Uterus (tissue), 4 donors: Measurements from ENCODE around the gene SLC25A34. TPM values are rescaled to one million over a fixed set of nuclear protein-coding genes. Genes with fewer than 3 reads are reported as not detected.

Experiments
- DNase-seq, 2 donors: peaks; one replicate each; pipeline ENCODE4 v3.0.0-alpha.2; 2019 to 2020
- H3K27ac ChIP-seq, 2 donors: fragments of 200-600 bp; sonication (generic); 1 replicate in 1 of 2; 2 replicates in 1 of 2; pipeline ENCODE4 v1.5.1; 2016 to 2018
- H3K27me3 ChIP-seq, 2 donors: fragments of 200-600 bp; sonication (generic); one replicate each; pipeline ENCODE4 v1.5.1; 2018 to 2019; ENCODE audit warnings: control low read depth in 1 of 2
- H3K36me3 ChIP-seq, 2 donors: fragments of 200-600 bp; sonication (generic); one replicate each; pipeline ENCODE4 v1.5.1; 2019; ENCODE audit warnings: control low read depth in 1 of 2
- H3K4me1 ChIP-seq, 2 donors: fragments of 200-600 bp; sonication (generic); one replicate each; pipeline ENCODE4 v1.5.1; 2018 to 2019; ENCODE audit warnings: control low read depth in 1 of 2
- H3K4me3 ChIP-seq, 2 donors: fragments of 200-600 bp; sonication (generic); 1 replicate in 1 of 2; 2 replicates in 1 of 2; pipeline ENCODE4 v1.5.1; 2018 to 2019; ENCODE audit warnings: mild to moderate bottlenecking in 1 of 2
- H3K9me3 ChIP-seq, 2 donors: fragments of 200-600 bp; sonication (generic); one replicate each; pipeline ENCODE4 v1.5.1; 2019; ENCODE audit warnings: control low read depth in 1 of 2
- POLR2A ChIP-seq, 2 donors: fragments of 450-650 bp; IDR thresholded peaks; one replicate each; pipeline ENCODE4 v1.6.1; 2016; ENCODE audit warnings: antibody characterized with exemption in 2 of 2, mild to moderate bottlenecking in 1 of 2, moderate library complexity in 1 of 2
- intact Hi-C: fragments of 100-400 bp; cut with DNase I; formaldehyde crosslinking; loops from one replicate; pipeline ENCODE4 v1.15.1; 2023; ENCODE audit warnings: low total_unique reads
- total RNA-seq, 4 donors: library from RNA; depleted of rRNA in 3 of 4; stranded (reverse); fragments of >200 nt in 3 of 4; gene quantifications; one replicate each; pipeline versions ENCODE4 v1.1.0 to v1.2.4, GENCODE V29; 2014 to 2023
- TF ChIP-seq, protein P1 (sequence below), 4 experiments: fragments of 200-600 bp in 2 of 4; fragments of 450-650 bp in 2 of 4; sonication (generic) in 2 of 4; IDR thresholded peaks; one replicate each; pipeline ENCODE4 v1.5.1; 2016 to 2019; ENCODE audit warnings: antibody characterized with exemption in 4 of 4, mild to moderate bottlenecking in 2 of 4, moderate library complexity in 1 of 4
- donor health status: DM: yes; HTN: yes; CAD: no.

SLC25A34 gene
- total RNA-seq, 4 donors from 2014 or later, result 0.29 to 2.1 (median 1.6) TPM; not detected in 1

DNA sequence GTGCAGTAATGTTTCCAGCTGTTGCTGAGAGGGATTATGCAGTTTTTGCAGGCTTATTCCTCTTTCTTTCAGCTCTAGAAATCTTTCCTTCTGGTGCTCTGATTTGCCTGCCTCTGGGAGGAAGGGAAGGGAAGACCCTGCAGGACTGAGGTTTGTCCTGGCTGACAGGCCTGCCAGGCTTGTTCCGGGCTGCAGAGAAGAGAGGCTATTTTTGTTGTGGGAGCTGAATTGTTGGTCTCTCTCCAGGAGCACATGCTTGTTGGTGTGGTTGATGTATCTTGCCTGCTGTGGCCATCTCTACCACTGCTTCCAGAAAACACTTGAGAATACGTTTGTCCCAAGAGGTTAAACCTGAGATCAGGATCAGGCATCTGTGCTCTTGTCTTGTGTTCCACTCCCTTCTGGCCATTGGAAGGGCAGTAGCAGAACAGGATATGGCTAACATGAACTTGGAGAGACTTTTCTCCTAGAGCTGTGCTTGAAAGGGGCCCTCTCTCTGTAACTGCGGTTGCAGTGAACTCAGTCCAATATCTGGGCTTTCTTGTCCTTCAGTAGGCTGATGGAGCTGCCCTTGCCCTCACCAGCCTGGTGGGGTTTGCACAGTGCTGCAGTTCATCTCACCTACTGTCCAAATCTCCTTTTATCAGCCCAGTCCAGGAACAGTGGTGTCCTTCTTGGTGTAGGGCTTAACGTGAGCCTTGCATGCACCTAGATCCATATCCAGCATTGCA lies 21.5 kb upstream of the SLC25A34 start:
- Histone ChIP-seq H3K36me3 (no peaks in the 10 kb centered on the region), H3K27ac (peak overlapping the region; percentile 7 to 70), H3K9me3 (no peaks in the 10 kb centered on the region), H3K4me3 (no peak overlapping the region), H3K4me1 (peaks cover 0 to 4% of the 10 kb centered on the region in 2 donors), H3K27me3 (no peaks in the 10 kb centered on the region)
- TF ChIP-seq, protein P1, sequence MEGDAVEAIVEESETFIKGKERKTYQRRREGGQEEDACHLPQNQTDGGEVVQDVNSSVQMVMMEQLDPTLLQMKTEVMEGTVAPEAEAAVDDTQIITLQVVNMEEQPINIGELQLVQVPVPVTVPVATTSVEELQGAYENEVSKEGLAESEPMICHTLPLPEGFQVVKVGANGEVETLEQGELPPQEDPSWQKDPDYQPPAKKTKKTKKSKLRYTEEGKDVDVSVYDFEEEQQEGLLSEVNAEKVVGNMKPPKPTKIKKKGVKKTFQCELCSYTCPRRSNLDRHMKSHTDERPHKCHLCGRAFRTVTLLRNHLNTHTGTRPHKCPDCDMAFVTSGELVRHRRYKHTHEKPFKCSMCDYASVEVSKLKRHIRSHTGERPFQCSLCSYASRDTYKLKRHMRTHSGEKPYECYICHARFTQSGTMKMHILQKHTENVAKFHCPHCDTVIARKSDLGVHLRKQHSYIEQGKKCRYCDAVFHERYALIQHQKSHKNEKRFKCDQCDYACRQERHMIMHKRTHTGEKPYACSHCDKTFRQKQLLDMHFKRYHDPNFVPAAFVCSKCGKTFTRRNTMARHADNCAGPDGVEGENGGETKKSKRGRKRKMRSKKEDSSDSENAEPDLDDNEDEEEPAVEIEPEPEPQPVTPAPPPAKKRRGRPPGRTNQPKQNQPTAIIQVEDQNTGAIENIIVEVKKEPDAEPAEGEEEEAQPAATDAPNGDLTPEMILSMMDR (IDR thresholded peaks at IDR 0.05), result no peak
- no peak for TF ChIP-seq POLR2A (IDR thresholded peaks at IDR 0.05)
- intact Hi-C loops, result no loop called here
- DNase-seq, result peak in 1 of 2 donors; percentile 42

DNA sequence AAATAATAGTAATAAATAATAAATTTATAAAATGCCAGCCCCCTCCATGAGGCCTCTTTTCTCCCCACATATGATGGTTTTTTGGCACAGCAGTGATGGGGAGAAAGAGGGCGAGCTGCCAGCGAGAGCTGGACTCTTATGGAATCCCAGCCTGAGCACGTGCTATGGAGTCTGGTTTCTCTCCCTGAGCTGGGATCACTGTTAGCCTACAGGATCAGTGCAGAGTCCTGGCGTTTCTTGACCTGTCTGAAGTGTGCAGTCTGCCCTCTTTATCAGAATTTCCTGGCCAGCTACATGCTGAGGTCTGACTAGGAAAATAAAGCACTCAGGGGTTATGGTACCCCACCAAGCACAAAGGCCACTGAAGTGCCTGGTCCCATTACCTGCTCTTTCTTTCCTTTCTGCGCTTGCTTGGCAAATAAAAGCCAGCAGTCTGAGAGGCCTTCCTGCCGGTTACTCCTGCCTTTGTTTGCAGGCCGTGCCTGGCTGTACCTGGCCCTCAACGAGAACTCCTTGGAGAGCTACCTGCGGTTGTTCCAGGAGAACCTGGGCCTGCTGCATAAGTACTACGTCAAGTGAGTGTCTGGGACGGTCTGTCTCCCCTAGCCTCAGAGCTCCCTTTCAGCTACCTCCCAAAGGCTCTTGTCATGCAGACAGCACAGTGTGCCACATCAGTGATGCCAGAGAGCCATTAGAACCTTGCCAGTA lies 18.5 kb upstream of the SLC25A34 start:
- DNase-seq, result no peak
- TF ChIP-seq, protein P1 (IDR thresholded peaks at IDR 0.05), result no peak
- TF ChIP-seq POLR2A (IDR thresholded peaks at IDR 0.05), result no peak
- Histone ChIP-seq H3K36me3 (no peaks in the 10 kb centered on the region), H3K4me3 (no peak overlapping the region), H3K4me1 (peaks cover 0 to 4% of the 10 kb centered on the region in 2 donors), H3K27ac (peak overlapping the region in 1 of 2 donors; percentile 26), H3K9me3 (no peaks in the 10 kb centered on the region), H3K27me3 (no peaks in the 10 kb centered on the region)
- intact Hi-C loops, result no loop called here

DNA sequence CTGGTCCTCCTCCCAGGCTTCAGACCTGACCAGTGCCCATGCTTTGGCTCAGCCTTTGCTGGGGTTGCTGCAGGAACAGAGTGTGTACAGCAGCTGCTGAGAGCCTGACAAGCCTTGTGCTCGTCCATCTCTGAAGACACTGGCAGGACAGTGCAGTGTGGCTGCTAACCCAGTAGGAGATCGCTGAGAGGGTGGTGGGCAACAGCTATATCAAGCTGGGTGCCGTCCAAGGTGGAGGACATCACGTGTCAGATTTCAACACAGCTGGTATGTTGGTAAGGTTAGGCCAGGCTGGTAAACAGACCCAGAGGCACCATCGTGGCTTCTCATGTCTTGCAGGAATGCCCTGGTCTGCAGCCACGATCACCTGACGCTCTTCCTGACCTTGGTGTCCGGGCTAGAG lies 17.9 kb upstream of the SLC25A34 start:
- no peak for DNase-seq
- intact Hi-C loops, result no loop called here
- H3K27ac ChIP-seq, result peak overlapping the region in 1 of 2 donors; percentile 26
- no peaks in the 10 kb centered on the region for H3K36me3 ChIP-seq
- peaks cover 0 to 4% of the 10 kb centered on the region in 2 donors for H3K4me1 ChIP-seq
- no peaks in the 10 kb centered on the region for H3K27me3 ChIP-seq
- TF ChIP-seq, protein P1 (IDR thresholded peaks at IDR 0.05), result no peak
- no peak for TF ChIP-seq POLR2A (IDR thresholded peaks at IDR 0.05)
- no peak overlapping the region for H3K4me3 ChIP-seq
- no peaks in the 10 kb centered on the region for H3K9me3 ChIP-seq

DNA sequence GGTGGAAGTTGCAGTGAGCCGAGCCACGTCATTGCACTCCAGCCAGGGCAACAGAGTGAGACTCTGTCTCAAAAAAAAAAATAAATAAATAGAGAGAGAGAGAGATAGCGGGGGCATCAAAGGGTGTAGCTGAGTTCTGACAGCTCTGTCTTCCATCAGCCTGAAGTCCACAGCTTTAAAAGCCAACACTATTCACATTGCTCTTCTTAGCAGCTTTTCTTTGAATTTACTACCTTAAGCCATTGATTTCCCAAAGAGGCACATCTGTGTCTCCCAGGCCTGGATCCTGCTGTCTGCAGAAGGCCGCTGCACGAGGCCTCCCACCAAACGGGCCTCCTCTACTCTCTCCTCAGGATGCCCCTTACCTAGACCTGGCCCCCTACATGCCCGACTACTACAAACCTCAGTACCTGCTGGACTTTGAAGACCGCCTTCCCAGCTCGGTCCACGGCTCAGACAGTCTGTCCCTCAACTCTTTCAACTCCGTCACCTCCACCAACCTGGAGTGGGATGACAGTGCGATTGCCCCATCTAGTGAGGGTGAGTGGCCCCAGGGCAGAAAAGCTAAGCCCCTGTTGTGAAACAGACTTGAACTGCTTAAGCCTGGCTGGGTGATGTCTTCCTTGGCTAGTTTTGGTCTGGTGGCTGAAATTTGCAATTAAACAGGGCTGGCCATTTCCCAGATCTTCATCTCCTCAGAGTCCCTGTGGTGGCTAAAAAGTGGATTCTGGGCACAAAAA lies 16.5 kb upstream of the SLC25A34 start:
- Histone ChIP-seq H3K27ac (no peak overlapping the region), H3K27me3 (no peaks in the 10 kb centered on the region), H3K9me3 (no peaks in the 10 kb centered on the region), H3K36me3 (no peaks in the 10 kb centered on the region), H3K4me3 (no peak overlapping the region), H3K4me1 (no peaks in the 10 kb centered on the region)
- DNase-seq, result no peak
- intact Hi-C loops, result no loop called here
- TF ChIP-seq, protein P1 (IDR thresholded peaks at IDR 0.05), result no peak
- no peak for TF ChIP-seq POLR2A (IDR thresholded peaks at IDR 0.05)
